Measurements from ENCODE around the gene PSG11.

DNA sequence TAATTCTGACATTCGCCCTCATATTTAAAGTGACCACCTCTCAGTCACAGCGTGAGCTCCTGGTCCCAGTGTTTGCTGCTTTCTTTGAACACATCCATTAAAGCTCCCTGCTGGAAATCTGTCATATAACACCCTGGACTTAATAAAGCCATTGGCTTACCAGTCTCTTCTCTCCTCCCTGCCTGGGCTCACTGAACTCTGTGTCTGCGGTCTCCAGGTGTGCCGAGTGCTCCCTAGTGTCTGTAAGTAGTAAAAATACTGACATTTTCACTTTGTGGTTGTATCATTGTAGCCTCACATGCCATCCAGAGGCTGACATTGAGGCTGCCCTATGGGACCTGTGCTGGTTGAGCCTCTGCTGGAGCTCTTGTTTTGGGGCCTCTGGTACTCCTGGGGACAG is 2.6 kb upstream of the PSG11 start:
- no peak for TF ChIP-seq POLR2AphosphoS5 (IDR thresholded peaks at IDR 0.05; ENCODE audit: low read depth)
- TF ChIP-seq, protein P1, sequence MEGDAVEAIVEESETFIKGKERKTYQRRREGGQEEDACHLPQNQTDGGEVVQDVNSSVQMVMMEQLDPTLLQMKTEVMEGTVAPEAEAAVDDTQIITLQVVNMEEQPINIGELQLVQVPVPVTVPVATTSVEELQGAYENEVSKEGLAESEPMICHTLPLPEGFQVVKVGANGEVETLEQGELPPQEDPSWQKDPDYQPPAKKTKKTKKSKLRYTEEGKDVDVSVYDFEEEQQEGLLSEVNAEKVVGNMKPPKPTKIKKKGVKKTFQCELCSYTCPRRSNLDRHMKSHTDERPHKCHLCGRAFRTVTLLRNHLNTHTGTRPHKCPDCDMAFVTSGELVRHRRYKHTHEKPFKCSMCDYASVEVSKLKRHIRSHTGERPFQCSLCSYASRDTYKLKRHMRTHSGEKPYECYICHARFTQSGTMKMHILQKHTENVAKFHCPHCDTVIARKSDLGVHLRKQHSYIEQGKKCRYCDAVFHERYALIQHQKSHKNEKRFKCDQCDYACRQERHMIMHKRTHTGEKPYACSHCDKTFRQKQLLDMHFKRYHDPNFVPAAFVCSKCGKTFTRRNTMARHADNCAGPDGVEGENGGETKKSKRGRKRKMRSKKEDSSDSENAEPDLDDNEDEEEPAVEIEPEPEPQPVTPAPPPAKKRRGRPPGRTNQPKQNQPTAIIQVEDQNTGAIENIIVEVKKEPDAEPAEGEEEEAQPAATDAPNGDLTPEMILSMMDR (conservative IDR thresholded peaks at IDR 0.05; ENCODE audit: low read depth in 2 of 2) = no peak
- no peak for TF ChIP-seq CREB1 (CRISPR knock-in tag; IDR thresholded peaks at IDR 0.05; ENCODE audit: low read depth)
- no peak for TF ChIP-seq EZH2phosphoT487 (IDR thresholded peaks at IDR 0.05; ENCODE audit: unreplicated experiment)
- TF ChIP-seq EZH2 (IDR thresholded peaks at IDR 0.05; ENCODE audit: low read depth, unreplicated experiment) = no peak
- TF ChIP-seq, protein P2, sequence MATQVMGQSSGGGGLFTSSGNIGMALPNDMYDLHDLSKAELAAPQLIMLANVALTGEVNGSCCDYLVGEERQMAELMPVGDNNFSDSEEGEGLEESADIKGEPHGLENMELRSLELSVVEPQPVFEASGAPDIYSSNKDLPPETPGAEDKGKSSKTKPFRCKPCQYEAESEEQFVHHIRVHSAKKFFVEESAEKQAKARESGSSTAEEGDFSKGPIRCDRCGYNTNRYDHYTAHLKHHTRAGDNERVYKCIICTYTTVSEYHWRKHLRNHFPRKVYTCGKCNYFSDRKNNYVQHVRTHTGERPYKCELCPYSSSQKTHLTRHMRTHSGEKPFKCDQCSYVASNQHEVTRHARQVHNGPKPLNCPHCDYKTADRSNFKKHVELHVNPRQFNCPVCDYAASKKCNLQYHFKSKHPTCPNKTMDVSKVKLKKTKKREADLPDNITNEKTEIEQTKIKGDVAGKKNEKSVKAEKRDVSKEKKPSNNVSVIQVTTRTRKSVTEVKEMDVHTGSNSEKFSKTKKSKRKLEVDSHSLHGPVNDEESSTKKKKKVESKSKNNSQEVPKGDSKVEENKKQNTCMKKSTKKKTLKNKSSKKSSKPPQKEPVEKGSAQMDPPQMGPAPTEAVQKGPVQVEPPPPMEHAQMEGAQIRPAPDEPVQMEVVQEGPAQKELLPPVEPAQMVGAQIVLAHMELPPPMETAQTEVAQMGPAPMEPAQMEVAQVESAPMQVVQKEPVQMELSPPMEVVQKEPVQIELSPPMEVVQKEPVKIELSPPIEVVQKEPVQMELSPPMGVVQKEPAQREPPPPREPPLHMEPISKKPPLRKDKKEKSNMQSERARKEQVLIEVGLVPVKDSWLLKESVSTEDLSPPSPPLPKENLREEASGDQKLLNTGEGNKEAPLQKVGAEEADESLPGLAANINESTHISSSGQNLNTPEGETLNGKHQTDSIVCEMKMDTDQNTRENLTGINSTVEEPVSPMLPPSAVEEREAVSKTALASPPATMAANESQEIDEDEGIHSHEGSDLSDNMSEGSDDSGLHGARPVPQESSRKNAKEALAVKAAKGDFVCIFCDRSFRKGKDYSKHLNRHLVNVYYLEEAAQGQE (IDR thresholded peaks at IDR 0.05; ENCODE audit: unreplicated experiment) = no peak
- TF ChIP-seq ZNF114 (CRISPR knock-in tag; IDR thresholded peaks at IDR 0.05) = no peak
- TF ChIP-seq, protein P3, sequence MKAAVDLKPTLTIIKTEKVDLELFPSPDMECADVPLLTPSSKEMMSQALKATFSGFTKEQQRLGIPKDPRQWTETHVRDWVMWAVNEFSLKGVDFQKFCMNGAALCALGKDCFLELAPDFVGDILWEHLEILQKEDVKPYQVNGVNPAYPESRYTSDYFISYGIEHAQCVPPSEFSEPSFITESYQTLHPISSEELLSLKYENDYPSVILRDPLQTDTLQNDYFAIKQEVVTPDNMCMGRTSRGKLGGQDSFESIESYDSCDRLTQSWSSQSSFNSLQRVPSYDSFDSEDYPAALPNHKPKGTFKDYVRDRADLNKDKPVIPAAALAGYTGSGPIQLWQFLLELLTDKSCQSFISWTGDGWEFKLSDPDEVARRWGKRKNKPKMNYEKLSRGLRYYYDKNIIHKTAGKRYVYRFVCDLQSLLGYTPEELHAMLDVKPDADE (IDR thresholded peaks at IDR 0.05) = no peak
- no peak for TF ChIP-seq ZNF331 (CRISPR knock-in tag; IDR thresholded peaks at IDR 0.05; ENCODE audit: low read depth)
- TF ChIP-seq JUNB (IDR thresholded peaks at IDR 0.05; ENCODE audit: unreplicated experiment) = no peak
- TF ChIP-seq, protein P4, sequence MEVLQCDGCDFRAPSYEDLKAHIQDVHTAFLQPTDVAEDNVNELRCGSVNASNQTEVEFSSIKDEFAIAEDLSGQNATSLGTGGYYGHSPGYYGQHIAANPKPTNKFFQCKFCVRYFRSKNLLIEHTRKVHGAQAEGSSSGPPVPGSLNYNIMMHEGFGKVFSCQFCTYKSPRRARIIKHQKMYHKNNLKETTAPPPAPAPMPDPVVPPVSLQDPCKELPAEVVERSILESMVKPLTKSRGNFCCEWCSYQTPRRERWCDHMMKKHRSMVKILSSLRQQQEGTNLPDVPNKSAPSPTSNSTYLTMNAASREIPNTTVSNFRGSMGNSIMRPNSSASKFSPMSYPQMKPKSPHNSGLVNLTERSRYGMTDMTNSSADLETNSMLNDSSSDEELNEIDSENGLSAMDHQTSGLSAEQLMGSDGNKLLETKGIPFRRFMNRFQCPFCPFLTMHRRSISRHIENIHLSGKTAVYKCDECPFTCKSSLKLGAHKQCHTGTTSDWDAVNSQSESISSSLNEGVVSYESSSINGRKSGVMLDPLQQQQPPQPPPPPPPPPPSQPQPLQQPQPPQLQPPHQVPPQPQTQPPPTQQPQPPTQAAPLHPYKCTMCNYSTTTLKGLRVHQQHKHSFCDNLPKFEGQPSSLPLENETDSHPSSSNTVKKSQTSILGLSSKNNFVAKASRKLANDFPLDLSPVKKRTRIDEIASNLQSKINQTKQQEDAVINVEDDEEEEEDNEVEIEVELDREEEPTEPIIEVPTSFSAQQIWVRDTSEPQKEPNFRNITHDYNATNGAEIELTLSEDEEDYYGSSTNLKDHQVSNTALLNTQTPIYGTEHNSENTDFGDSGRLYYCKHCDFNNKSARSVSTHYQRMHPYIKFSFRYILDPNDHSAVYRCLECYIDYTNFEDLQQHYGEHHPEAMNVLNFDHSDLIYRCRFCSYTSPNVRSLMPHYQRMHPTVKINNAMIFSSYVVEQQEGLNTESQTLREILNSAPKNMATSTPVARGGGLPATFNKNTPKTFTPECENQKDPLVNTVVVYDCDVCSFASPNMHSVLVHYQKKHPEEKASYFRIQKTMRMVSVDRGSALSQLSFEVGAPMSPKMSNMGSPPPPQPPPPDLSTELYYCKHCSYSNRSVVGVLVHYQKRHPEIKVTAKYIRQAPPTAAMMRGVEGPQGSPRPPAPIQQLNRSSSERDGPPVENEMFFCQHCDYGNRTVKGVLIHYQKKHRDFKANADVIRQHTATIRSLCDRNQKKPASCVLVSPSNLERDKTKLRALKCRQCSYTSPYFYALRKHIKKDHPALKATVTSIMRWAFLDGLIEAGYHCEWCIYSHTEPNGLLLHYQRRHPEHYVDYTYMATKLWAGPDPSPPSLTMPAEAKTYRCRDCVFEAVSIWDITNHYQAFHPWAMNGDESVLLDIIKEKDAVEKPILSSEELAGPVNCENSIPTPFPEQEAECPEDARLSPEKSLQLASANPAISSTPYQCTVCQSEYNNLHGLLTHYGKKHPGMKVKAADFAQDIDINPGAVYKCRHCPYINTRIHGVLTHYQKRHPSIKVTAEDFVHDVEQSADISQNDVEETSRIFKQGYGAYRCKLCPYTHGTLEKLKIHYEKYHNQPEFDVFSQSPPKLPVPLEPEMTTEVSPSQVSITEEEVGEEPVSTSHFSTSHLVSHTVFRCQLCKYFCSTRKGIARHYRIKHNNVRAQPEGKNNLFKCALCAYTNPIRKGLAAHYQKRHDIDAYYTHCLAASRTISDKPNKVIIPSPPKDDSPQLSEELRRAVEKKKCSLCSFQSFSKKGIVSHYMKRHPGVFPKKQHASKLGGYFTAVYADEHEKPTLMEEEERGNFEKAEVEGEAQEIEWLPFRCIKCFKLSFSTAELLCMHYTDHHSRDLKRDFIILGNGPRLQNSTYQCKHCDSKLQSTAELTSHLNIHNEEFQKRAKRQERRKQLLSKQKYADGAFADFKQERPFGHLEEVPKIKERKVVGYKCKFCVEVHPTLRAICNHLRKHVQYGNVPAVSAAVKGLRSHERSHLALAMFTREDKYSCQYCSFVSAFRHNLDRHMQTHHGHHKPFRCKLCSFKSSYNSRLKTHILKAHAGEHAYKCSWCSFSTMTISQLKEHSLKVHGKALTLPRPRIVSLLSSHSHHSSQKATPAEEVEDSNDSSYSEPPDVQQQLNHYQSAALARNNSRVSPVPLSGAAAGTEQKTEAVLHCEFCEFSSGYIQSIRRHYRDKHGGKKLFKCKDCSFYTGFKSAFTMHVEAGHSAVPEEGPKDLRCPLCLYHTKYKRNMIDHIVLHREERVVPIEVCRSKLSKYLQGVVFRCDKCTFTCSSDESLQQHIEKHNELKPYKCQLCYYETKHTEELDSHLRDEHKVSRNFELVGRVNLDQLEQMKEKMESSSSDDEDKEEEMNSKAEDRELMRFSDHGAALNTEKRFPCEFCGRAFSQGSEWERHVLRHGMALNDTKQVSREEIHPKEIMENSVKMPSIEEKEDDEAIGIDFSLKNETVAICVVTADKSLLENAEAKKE (CRISPR knock-in tag; IDR thresholded peaks at IDR 0.05) = no peak
- TF ChIP-seq NANOG (IDR thresholded peaks at IDR 0.05; ENCODE audit: borderline replicate concordance) = no peak
- TF ChIP-seq STAT1 (IDR thresholded peaks at IDR 0.05; ENCODE audit: unreplicated experiment) = no peak

All from GM23338 (cell line).